Measurements from ENCODE around the gene PDS5B.

The PDS5B gene

GRCh38 chr13:32589471-32589870, 3.2 kb downstream of the PDS5B start:
- no peak for DNase-seq

DNA sequence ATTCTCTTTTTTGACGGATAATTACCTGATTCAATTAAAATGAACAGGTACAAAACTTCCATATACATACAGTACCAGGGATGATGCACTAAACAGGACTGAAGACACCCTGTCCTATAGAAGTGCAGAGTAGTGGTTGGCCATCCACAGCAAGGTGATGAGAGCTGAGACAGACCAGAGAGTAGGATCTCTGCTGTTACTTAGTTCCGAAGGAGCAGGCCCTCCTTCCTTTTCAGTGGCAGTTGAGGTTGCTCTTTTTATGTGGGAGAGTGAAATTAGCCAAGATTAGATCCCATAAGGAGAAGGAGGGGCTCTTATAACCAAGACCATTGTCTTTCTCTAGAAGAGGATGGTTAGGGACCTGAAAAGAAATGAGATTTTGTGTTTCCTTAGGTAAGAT, 4.0 kb downstream of the PDS5B start:
- DNase-seq, result no peak

DNA sequence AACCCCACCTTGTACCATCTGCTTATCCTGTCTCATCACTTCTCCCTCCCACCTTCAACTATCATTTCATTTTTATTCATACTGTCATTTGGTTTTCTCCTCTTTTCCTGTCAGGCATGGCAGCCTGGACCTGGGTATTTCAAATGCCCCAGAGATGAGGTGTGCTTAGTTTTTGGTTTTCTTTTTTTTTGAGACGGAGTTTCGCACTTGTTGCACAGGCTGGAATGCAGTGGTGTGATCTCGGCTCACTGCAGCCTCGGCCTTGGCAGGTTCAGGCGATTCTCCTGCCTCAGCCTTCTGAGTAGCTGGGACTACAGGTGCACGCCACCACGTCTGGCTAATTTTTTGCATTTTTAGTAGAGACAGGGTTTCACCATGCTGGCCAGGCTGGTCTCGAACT, 5.8 kb downstream of the PDS5B start:
- no peak for DNase-seq

- DNase-seq, result no peak
Measured at GRCh38 chr13:32594157-32594738, 8.0 kb downstream of the PDS5B start.

- no peak for DNase-seq
Measured at GRCh38 chr13:32595306-32595705, 9.1 kb downstream of the PDS5B start.

DNA sequence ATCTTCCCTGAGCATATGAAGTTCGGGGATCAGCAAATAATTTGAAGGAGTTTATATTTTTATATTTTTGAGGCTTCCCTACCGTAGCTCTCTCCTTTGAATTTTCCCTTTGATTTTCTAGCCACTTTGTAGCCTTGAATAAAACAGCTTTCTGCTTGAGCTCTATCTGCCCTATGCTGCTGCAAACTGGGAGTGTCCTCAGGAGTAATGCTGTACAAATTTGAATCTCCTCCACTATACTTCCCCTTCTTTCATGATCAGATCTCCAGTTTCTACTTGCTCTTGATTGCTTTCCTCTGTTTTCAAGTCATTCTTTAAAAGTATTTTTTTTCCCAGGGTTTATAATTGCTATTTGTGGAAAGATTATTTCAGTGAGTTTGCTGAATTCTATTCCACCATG, 14.6 kb downstream of the PDS5B start:
- DNase-seq, result no peak

GRCh38 chr13:32609428-32609827, 23.2 kb downstream of the PDS5B start:
- no peak for DNase-seq

DNA sequence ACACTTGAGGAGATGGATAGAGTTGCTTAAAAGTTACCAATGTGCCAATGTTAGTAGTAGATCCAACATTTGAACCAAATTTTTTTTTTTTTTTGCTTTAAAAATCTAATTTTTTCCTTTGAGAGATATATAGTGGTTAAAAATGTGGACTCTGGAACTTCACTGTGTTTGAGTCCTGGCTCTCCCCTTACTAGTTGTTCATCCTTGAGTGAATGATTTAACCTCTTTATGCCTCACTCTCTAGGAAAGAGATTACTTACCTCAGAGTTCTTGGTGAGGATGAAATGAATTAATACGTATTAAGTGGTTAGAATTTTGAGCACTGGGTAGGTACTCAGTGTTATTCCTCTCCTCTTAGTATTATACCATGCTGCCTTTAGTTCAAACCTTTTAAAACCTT, 24.3 kb downstream of the PDS5B start:
- DNase-seq, result no peak

GRCh38 chr13:32610977-32611376, 24.7 kb downstream of the PDS5B start:
- no peak for DNase-seq

DNA sequence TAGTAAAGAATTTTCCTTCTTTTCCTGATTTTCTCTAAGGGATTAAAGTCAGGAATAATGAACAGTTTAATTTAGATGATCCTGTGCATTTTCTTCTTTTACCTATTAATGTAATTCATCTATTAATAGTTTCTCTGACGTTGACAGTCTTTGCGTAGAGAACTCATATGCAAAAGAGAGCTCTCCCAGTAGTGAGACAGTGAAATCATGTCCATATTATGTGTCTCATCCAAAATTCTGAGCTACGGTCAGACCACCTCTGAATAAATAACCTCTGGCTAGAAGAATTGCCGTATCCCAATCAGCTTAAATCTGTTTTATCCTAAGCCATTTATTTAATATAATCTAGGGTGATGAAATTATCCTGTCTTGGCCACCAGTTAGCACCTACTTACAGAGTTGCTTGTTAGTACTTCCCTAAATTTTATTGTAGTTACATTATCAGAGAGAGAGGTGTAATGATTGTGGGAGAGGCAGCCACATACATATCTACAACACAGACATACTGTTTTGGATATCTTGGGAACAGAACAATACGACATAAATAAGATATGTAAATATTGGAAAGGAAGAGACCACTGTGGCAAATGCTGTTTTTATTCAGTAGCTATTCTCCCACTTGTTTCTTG, 30.7 kb downstream of the PDS5B start:
- no peak for DNase-seq

DNA sequence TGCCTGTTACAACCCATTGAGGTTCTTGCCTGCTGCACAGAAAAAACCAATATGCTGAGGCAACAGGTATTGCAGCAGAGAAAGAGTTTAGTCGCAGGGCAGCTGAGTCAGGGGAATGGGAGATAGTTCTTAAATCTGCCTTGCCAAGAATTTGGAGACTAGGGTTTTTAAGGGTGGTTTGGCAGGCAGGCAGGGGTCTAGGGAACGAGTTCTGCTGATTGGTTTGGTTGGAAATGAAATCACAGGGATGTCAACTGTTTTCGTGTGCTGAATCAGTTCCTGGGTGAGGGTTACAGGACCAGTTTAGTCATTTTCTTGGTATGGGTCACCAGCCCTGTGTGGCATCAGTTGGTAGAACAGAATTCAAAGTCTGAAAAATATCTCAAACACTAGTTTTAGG, 36.6 kb downstream of the PDS5B start:
- DNase-seq, result no peak

- DNase-seq, result no peak
Measured at GRCh38 chr13:32624441-32624840, 38.2 kb downstream of the PDS5B start.

- DNase-seq, result no peak
Measured at GRCh38 chr13:32627793-32628192, 41.5 kb downstream of the PDS5B start.

DNA sequence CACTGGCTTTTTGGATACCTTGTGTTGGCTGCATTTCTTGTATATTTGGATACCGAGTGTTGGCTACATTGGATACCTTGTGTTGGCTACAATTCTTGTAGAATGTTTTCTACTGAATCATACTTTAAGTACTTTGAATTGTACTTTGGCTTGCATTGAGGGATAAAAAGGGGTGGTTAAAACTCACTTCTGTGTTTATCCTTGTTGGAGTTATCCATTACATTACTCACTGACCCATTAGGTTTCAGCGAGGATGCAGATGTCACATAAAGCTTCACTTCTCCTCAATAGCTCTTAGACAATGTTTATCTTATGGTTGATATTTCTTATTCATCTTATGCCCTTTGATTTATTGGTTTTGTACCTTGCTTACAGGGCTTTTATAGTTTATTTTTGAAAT, 43.1 kb downstream of the PDS5B start:
- no peak for DNase-seq

DNA sequence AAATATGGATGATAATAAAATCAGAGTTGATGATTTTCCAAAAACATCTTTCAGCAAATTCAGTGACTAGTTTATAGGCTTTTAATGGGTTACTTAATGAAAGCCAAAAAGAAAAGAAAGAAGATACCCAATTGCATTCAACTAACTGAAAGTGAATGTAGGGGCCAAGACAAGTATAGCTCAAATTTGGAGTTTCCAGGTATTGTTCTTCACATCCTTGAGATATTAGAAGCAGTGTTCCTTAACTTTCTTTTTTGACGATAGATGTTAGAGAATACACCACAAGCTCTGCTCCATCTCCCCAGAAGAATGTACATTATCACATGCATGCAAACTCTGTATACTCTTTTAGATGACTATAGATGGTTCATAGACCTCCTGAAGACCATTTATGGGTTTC, 43.6 kb downstream of the PDS5B start:
- DNase-seq, result no peak

GRCh38 chr13:32632343-32632909, 46.2 kb downstream of the PDS5B start:
- no peak for DNase-seq

DNA sequence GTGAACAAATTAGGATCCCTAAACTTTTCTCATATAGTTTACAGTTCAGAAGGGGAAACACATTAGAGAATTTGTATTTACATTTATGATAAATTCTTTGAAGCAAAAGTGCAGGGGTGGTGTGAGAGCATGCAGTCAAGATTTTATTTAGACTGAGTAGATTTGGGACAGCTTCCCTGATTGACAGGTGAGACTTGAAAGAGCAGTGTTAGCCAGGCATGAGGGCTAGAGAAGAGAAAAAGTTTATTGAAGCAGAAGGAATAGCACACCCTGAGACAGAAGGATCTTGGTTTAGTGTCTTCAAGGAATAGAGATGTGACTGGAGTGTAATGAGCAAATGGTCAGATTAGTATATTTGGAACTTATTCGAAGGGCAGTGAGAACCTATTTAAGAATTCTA, 50.5 kb downstream of the PDS5B start:
- no peak for DNase-seq

DNA sequence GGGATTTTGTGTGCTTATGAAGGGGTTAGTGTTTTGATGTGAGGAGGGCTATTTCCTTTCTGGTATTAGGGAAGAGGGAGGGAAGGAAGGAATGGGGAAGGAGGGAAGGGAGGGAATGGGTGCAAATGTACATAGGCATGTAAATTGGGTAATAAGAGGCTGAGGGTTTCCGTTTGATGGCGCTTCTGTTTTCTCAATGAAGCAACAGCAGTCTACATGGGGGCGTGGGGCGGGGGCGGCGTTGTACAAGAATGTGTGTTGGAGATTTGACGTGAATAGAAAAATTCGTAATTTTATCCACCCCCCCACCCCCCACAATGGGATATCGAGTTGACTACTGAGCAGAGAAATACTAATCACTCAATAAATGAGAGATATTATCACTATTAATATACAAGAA, 52.5 kb downstream of the PDS5B start:
- DNase-seq, result no peak

- DNase-seq, result peak; percentile 68
Measured at GRCh38 chr13:32639502-32640105, 53.4 kb downstream of the PDS5B start.

DNA sequence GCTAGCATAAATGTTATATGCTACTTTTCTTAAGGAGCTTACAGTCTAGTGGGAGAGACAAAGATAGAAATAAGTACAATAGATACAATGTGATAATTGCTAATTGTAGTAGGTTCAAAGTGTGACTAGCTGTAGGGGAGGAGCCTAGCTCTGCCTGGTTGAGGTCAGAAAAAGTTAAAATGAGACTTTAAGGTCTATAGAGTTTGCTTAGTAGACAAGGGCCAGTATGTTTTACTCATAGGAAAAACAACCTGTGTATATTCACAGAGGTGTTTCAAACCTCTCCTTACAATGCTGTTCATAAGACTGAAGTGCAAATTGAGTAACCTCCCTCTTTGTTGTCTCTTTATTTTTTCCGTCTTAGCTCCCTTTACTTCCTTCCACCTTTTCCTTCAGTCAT, 56.1 kb downstream of the PDS5B start:
- DNase-seq, result no peak

DNA sequence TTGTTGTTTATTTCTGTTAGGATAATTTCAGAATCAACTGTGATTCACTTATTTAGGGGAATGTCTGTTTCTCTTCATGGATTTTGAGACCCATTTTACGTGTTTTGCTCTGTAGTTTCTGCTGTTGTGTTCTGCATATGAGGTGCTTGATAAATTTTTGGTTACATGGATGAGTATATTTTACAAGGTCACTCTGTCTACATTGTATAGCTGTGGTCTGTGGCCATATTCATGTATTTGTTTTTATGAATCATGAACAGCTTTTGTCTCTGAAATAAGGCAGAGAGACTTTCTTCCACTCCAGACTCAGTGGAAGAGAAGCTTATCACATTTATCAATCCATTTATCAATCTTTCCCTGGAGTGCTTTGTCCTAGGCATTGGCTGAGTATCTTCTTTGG, 56.6 kb downstream of the PDS5B start:
- no peak for DNase-seq

DNA sequence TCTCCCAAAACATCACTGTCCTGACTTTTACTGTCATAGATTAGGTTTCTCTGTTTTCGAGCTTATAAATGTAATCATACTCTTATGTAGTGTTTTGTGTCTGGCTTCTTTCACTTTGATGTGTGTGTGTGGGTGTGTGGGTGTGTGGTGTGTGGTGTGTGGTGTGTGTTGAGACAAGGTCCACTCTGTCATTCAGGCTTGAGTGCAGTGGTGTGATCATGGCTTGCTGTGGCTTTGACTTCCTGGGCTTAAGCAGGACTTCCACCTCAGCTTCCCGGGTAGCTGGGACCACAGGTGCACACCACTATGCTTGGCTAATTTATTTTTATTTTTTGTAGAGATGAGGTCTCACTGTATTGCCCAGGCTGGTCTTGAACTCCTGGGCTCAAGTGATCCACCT, 59.6 kb downstream of the PDS5B start:
- peak; percentile 22 for DNase-seq

- DNase-seq, result no peak
Measured at GRCh38 chr13:32647926-32648325, 61.7 kb downstream of the PDS5B start.

GRCh38 chr13:32650705-32651311, 64.6 kb downstream of the PDS5B start:
- DNase-seq, result peak; percentile 67

All from CD4-positive, alpha-beta T cell treated with Interleukin-12 subunit alpha and Interleukin-12 subunit beta, for 1 hour (primary cell).